IMR-90 (cell line): ENCODE results near the gene NR2C1. TPM values are rescaled to one million over a fixed set of nuclear protein-coding genes. Genes with fewer than 3 reads are reported as not detected.

Experiments used
- ATAC-seq: fragments of 200-7000 bp; cut with Tn5 transposase; 2 replicates; pipeline ENCODE4 v1.9.1; 2020; ENCODE audit warnings: low read depth, mild to moderate bottlenecking, moderate library complexity
- BruUV-seq: library from RNA; stranded (reverse); fragments of 400-500 nt; replicated peaks from 2 replicates; lab custom pipeline; 2021; lab: Mats Ljungman, UMichigan
- CTCF ChIA-PET: fragments of 300-600 bp; formaldehyde crosslinking; extraction: SDS; loops from one replicate; lab custom pipeline; 2021; ENCODE audit warnings: antibody characterized with exemption; lab: Yijun Ruan, JAX
- POLR2A ChIA-PET: fragments of 300-600 bp; sonication (Branson Sonifier 250); formaldehyde crosslinking; loops from one replicate; lab custom pipeline; 2022; ENCODE audit warnings: antibody characterized with exemption; ENCODE audit not compliant: unreplicated experiment; lab: Charles Lee
- DNase-seq: peaks from one replicate; pipeline ENCODE4 v3.0.0; 2013
- H2AFZ ChIP-seq: replicated peaks from 2 replicates; pipeline ENCODE3; 2013; ENCODE audit warnings: low read length, mild to moderate bottlenecking; ENCODE audit not compliant: poor library complexity
- H2AK5ac ChIP-seq: 2 replicates; pipeline ENCODE4 v1.6.1; 2013; ENCODE audit warnings: low read depth, low read length, inconsistent platforms
- H2AK9ac ChIP-seq: replicated peaks from 2 replicates; pipeline ENCODE3; 2013; ENCODE audit warnings: mild to moderate bottlenecking, low read depth, low read length, moderate library complexity; ENCODE audit not compliant: poor library complexity
- H2BK120ac ChIP-seq: 2 replicates; pipeline ENCODE4 v1.6.1; 2013; ENCODE audit warnings: low read depth, low read length, inconsistent platforms
- H2BK15ac ChIP-seq: 3 replicates; pipeline ENCODE4 v1.6.1; 2013; ENCODE audit warnings: low read depth, low read length, inconsistent platforms
- H2BK20ac ChIP-seq: 2 replicates; pipeline ENCODE4 v1.6.1; 2013; ENCODE audit warnings: low read depth, mild to moderate bottlenecking, inconsistent platforms, low read length, moderate library complexity
- H2BK5ac ChIP-seq: 2 replicates; pipeline ENCODE4 v1.6.1; 2013; ENCODE audit warnings: mild to moderate bottlenecking, low read depth, low read length, inconsistent platforms; ENCODE audit not compliant: poor library complexity, severe bottlenecking
- H3K14ac ChIP-seq: replicated peaks from 2 replicates; pipeline ENCODE4 v1.6.1; 2013; ENCODE audit warnings: low read depth, low read length, inconsistent platforms
- H3K18ac ChIP-seq: 2 replicates; pipeline ENCODE4 v1.6.1; 2013; ENCODE audit warnings: low read depth, low read length, control low read depth
- H3K23ac ChIP-seq: 2 replicates; pipeline ENCODE4 v1.6.1; 2013; ENCODE audit warnings: low read depth, low read length, inconsistent platforms
- H3K27ac ChIP-seq: 2 replicates; pipeline ENCODE4 v1.5.1; 2013; ENCODE audit warnings: mild to moderate bottlenecking, control low read depth, low read length; ENCODE audit not compliant: insufficient read depth
- H3K27me3 ChIP-seq: 2 replicates; pipeline ENCODE4 v1.6.1; 2013; ENCODE audit warnings: low read length; ENCODE audit not compliant: control insufficient read depth, insufficient read depth
- H3K36me3 ChIP-seq: 2 replicates; pipeline ENCODE4 v1.6.1; 2013; ENCODE audit warnings: low read length, mixed read lengths; ENCODE audit not compliant: control insufficient read depth, insufficient read depth
- H3K4ac ChIP-seq: 2 replicates; pipeline ENCODE4 v1.6.1; 2013; ENCODE audit warnings: low read depth, low read length, inconsistent platforms
- H3K4me1 ChIP-seq: 2 replicates; pipeline ENCODE4 v1.6.1; 2013; ENCODE audit warnings: low read length, mixed read lengths; ENCODE audit not compliant: control insufficient read depth, insufficient read depth
- H3K4me2 ChIP-seq: 2 replicates; pipeline ENCODE4 v1.6.1; 2013; ENCODE audit warnings: low read depth, mild to moderate bottlenecking, control low read depth, low read length, moderate library complexity
- H3K4me3 ChIP-seq: 2 replicates; pipeline ENCODE4 v1.5.1; 2013; ENCODE audit warnings: low read depth, mild to moderate bottlenecking, control low read depth, low read length, moderate library complexity; ENCODE audit not compliant: insufficient read depth
- H3K56ac ChIP-seq: 2 replicates; pipeline ENCODE4 v1.6.1; 2013; ENCODE audit warnings: low read length, inconsistent platforms; ENCODE audit not compliant: insufficient read depth; ENCODE audit errors: extremely low read depth
- H3K79me1 ChIP-seq, 2 experiments: 2 replicates each; pipeline ENCODE4 v1.6.1; 2013; ENCODE audit warnings: low read length in 2 of 2, inconsistent platforms in 1 of 2, low read depth in 1 of 2
- H3K9ac ChIP-seq: 2 replicates; pipeline ENCODE4 v1.6.1; 2013; ENCODE audit warnings: low read depth, low read length, control low read depth
- H3K9me1 ChIP-seq: 2 replicates; pipeline ENCODE4 v1.6.1; 2013; ENCODE audit warnings: low read length, inconsistent platforms; ENCODE audit not compliant: insufficient read depth
- H3K9me3 ChIP-seq: 2 replicates; pipeline ENCODE4 v1.6.1; 2013; ENCODE audit warnings: low read length; ENCODE audit not compliant: control insufficient read depth, insufficient read depth
- H4K20me1 ChIP-seq: 2 replicates; pipeline ENCODE4 v1.6.1; 2013; ENCODE audit warnings: low read length, inconsistent platforms; ENCODE audit not compliant: insufficient read depth
- H4K5ac ChIP-seq: 2 replicates; pipeline ENCODE4 v1.6.1; 2013; ENCODE audit warnings: mild to moderate bottlenecking, low read depth, low read length, control low read depth
- H4K8ac ChIP-seq, 2 experiments: 2 replicates each; pipeline ENCODE4 v1.6.1; 2013; ENCODE audit warnings: low read depth in 2 of 2, low read length in 2 of 2, control low read depth in 1 of 2, inconsistent platforms in 1 of 2
- H4K91ac ChIP-seq: 2 replicates; pipeline ENCODE4 v1.6.1; 2013; ENCODE audit warnings: low read depth, low read length, inconsistent platforms; ENCODE audit not compliant: insufficient read depth
- BHLHE40 ChIP-seq: fragments of 150-350 bp; IDR thresholded peaks from 2 replicates; pipeline ENCODE4 v1.6.1; 2016; ENCODE audit warnings: mild to moderate bottlenecking, low read depth, low read length
- CEBPB ChIP-seq: IDR thresholded peaks from 2 replicates; pipeline ENCODE4 v1.6.1; 2012; ENCODE audit warnings: low read depth, low read length, improper control_type of control experiment
- CHD1 ChIP-seq: IDR thresholded peaks from 2 replicates; pipeline ENCODE4 v1.6.1; 2012; ENCODE audit warnings: low read depth, low read length, improper control_type of control experiment
- FOS ChIP-seq: fragments of 150-350 bp; IDR thresholded peaks from 2 replicates; pipeline ENCODE4 v1.6.1; 2016; ENCODE audit warnings: low read depth, low read length
- MAFK ChIP-seq: IDR thresholded peaks from 2 replicates; pipeline ENCODE4 v1.6.1; 2012; ENCODE audit warnings: low read depth, low read length, improper control_type of control experiment
- MAZ ChIP-seq: IDR thresholded peaks from 2 replicates; pipeline ENCODE4 v1.6.1; 2012; ENCODE audit warnings: low read depth, mild to moderate bottlenecking, low read length, improper control_type of control experiment, moderate library complexity, borderline replicate concordance
- MXI1 ChIP-seq: IDR thresholded peaks from 2 replicates; pipeline ENCODE4 v1.6.1; 2012; ENCODE audit warnings: low read depth, mild to moderate bottlenecking, low read length, moderate library complexity, borderline replicate concordance
- NFE2L2 ChIP-seq: fragments of 150-350 bp; IDR thresholded peaks from 2 replicates; pipeline ENCODE4 v1.6.1; 2016; ENCODE audit warnings: low read depth, mild to moderate bottlenecking, low read length
- POLR2A ChIP-seq: IDR thresholded peaks from 2 replicates; pipeline ENCODE4 v1.6.1; 2012; ENCODE audit warnings: mild to moderate bottlenecking, low read depth, low read length
- RAD21 ChIP-seq: IDR thresholded peaks from 2 replicates; pipeline ENCODE4 v1.6.1; 2012; ENCODE audit warnings: low read length, improper control_type of control experiment
- RCOR1 ChIP-seq: IDR thresholded peaks from 2 replicates; pipeline ENCODE4 v1.6.1; 2012; ENCODE audit warnings: mild to moderate bottlenecking, low read length, improper control_type of control experiment; ENCODE audit not compliant: insufficient replicate concordance
- RFX5 ChIP-seq: IDR thresholded peaks from 2 replicates; pipeline ENCODE4 v1.8.0; 2012; ENCODE audit warnings: low read depth, mild to moderate bottlenecking, low read length, moderate library complexity
- SMC3 ChIP-seq: fragments of 150-350 bp; IDR thresholded peaks from 2 replicates; pipeline ENCODE4 v1.6.1; 2016; ENCODE audit warnings: low read depth, mild to moderate bottlenecking, antibody characterized with exemption, low read length, moderate library complexity
- WGBS, 2 experiments: methylation state at CpG; one replicate each; pipeline versions ENCODE4 v1.1.5 to v1.1.7; 2013; ENCODE audit warnings: missing lambda C conversion rate in 2 of 2; ENCODE audit not compliant: insufficient read length in 1 of 2; ENCODE audit errors: extremely low coverage in 2 of 2; 5-methylcytosine and 5-hydroxymethylcytosine counted together
- dilution Hi-C: fragments of 300-500 bp; cut with HindIII; formaldehyde crosslinking; loops from one replicate; pipeline ENCODE4 v1.14.3; 2018; ENCODE audit warnings: low sequenced_read_pairs; ENCODE audit not compliant: unreplicated experiment
- in situ Hi-C: fragments of 300-500 bp; cut with MboI; formaldehyde crosslinking; loops from 3 replicates; pipeline ENCODE4 v1.14.3; 2019; ENCODE audit warnings: low sequenced_read_pairs, inconsistent platforms, mixed read lengths
- intact Hi-C: fragments of 100-400 bp; cut with micrococcal nuclease; formaldehyde crosslinking; loops from 2 replicates; pipeline ENCODE4 v1.10.0; 2022
- polyA plus RNA-seq, 3 experiments: library from polyadenylated mRNA; depleted of rRNA; stranded (reverse); fragments of >200 nt; gene quantifications; 2 replicates each; pipeline ENCODE4 v1.2.3, GENCODE V29; 2012; ENCODE audit warnings: low replicate concordance in 1 of 3
- total RNA-seq: library from RNA; depleted of rRNA; stranded (reverse); fragments of >200 nt; gene quantifications from 2 replicates; pipeline ENCODE4 v1.2.3, GENCODE V29; 2012
- TF ChIP-seq, protein P1 (sequence below): fragments of 150-350 bp; IDR thresholded peaks from 2 replicates; pipeline ENCODE4 v1.6.1; 2017; ENCODE audit warnings: mild to moderate bottlenecking, antibody characterized with exemption, low read length, low read depth
- TF ChIP-seq, protein P2 (sequence below): fragments of 150-350 bp; IDR thresholded peaks from 2 replicates; pipeline ENCODE4 v1.6.1; 2016; ENCODE audit warnings: low read depth, mild to moderate bottlenecking, low read length, moderate library complexity, borderline replicate concordance
- TF ChIP-seq, protein P3 (sequence below): conservative IDR thresholded peaks from 2 replicates; pipeline ENCODE4 v1.5.1; 2012; ENCODE audit warnings: mild to moderate bottlenecking, low read depth, low read length, improper control_type of control experiment

The NR2C1 gene
- total and polyA plus RNA-seq, 2 of the 4 experiments (the other 2 are of a cell fraction) = 12.7 to 14.1 TPM

DNA sequence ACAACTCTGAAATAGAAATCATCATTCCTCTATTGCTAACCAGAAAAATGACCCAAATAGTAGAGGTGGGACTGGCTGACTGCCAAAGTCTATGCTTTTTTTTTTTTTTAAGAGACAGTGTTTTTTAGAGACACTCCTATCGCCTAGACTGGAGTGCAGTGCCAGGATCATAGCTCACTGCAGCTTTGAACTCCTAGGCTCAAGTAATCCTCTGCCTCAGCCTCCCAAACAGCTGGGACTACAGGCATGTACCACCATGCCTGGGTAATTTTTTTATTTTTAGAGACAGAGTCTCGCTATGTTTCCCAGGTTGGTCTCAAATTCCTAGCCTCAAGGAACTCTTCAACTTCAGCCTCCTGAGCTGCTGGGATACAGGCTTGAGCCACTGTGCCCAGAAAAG lies 19.2 kb downstream of the NR2C1 start:
- H3K79me1 ChIP-seq = no peaks in the 10 kb centered on the region
- no peak for ATAC-seq
- no peaks in the 10 kb centered on the region for H3K27me3 ChIP-seq
- H3K27ac ChIP-seq = no peak overlapping the region
- no peaks in the 10 kb centered on the region for H3K9me3 ChIP-seq
- no peak overlapping the region for H4K8ac ChIP-seq
- H3K56ac ChIP-seq = no peak overlapping the region
- H2BK20ac ChIP-seq = no peak overlapping the region
- TF ChIP-seq RCOR1 (no peak), RAD21 (no peak), SMC3 (no peak), MAZ (no peak), NFE2L2 (no peak), MAFK (no peak), BHLHE40 (no peak), MXI1 (no peak), POLR2A (no peak), CEBPB (no peak), RFX5 (no peak), CHD1 (no peak), FOS (no peak)
- TF ChIP-seq, protein P1, sequence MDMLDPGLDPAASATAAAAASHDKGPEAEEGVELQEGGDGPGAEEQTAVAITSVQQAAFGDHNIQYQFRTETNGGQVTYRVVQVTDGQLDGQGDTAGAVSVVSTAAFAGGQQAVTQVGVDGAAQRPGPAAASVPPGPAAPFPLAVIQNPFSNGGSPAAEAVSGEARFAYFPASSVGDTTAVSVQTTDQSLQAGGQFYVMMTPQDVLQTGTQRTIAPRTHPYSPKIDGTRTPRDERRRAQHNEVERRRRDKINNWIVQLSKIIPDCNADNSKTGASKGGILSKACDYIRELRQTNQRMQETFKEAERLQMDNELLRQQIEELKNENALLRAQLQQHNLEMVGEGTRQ = no peak
- TF ChIP-seq, protein P2, sequence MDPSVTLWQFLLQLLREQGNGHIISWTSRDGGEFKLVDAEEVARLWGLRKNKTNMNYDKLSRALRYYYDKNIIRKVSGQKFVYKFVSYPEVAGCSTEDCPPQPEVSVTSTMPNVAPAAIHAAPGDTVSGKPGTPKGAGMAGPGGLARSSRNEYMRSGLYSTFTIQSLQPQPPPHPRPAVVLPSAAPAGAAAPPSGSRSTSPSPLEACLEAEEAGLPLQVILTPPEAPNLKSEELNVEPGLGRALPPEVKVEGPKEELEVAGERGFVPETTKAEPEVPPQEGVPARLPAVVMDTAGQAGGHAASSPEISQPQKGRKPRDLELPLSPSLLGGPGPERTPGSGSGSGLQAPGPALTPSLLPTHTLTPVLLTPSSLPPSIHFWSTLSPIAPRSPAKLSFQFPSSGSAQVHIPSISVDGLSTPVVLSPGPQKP = no peak
- TF ChIP-seq, protein P3, sequence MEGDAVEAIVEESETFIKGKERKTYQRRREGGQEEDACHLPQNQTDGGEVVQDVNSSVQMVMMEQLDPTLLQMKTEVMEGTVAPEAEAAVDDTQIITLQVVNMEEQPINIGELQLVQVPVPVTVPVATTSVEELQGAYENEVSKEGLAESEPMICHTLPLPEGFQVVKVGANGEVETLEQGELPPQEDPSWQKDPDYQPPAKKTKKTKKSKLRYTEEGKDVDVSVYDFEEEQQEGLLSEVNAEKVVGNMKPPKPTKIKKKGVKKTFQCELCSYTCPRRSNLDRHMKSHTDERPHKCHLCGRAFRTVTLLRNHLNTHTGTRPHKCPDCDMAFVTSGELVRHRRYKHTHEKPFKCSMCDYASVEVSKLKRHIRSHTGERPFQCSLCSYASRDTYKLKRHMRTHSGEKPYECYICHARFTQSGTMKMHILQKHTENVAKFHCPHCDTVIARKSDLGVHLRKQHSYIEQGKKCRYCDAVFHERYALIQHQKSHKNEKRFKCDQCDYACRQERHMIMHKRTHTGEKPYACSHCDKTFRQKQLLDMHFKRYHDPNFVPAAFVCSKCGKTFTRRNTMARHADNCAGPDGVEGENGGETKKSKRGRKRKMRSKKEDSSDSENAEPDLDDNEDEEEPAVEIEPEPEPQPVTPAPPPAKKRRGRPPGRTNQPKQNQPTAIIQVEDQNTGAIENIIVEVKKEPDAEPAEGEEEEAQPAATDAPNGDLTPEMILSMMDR = no peak
- H3K4me3 ChIP-seq = no peak overlapping the region
- POLR2A ChIA-PET = no interaction called here
- dilution Hi-C loops (no loop called here), intact Hi-C loops (no loop called here), in situ Hi-C loops (no loop called here)
- no peak overlapping the region for H2BK15ac ChIP-seq
- WGBS, 2 experiments = no CpG with 5 or more reads among the region's 2 CpGs
- H4K20me1 ChIP-seq = no peaks in the 10 kb centered on the region
- H2BK120ac ChIP-seq = no peak overlapping the region
- H3K9me1 ChIP-seq = no peaks in the 10 kb centered on the region
- DNase-seq = no peak
- no peak overlapping the region for H3K18ac ChIP-seq
- H3K4me1 ChIP-seq = no peaks in the 10 kb centered on the region
- no peak overlapping the region for H2BK5ac ChIP-seq
- H4K5ac ChIP-seq = no peak overlapping the region
- H3K23ac ChIP-seq = no peak overlapping the region
- H3K14ac ChIP-seq = no peak overlapping the region
- no peak overlapping the region for H2AFZ ChIP-seq
- H3K36me3 ChIP-seq = peaks cover 19% of the 10 kb centered on the region
- no TSS peak for BruUV-seq
- H3K4me2 ChIP-seq = no peak overlapping the region
- no peak overlapping the region for H2AK5ac ChIP-seq
- no peak overlapping the region for H4K91ac ChIP-seq
- CTCF ChIA-PET = no interaction called here
- H2AK9ac ChIP-seq = no peak overlapping the region
- H3K4ac ChIP-seq = no peak overlapping the region
- no peak overlapping the region for H3K9ac ChIP-seq
